ENCODE measurements around the gene TNFRSF12A. TPM values are rescaled to one million over a fixed set of nuclear protein-coding genes. Genes with fewer than 3 reads are reported as not detected.
A peak's percentile ranks its signal among the peaks of the same experiment; 100 is the strongest.

TNFRSF12A gene
- total and polyA plus RNA-seq, 9 of the 15 experiments (the other 6 are each of a cell fraction or from before 2014, with no cell fraction given): 0.41 to 61.8 (median 26.5) TPM

DNA sequence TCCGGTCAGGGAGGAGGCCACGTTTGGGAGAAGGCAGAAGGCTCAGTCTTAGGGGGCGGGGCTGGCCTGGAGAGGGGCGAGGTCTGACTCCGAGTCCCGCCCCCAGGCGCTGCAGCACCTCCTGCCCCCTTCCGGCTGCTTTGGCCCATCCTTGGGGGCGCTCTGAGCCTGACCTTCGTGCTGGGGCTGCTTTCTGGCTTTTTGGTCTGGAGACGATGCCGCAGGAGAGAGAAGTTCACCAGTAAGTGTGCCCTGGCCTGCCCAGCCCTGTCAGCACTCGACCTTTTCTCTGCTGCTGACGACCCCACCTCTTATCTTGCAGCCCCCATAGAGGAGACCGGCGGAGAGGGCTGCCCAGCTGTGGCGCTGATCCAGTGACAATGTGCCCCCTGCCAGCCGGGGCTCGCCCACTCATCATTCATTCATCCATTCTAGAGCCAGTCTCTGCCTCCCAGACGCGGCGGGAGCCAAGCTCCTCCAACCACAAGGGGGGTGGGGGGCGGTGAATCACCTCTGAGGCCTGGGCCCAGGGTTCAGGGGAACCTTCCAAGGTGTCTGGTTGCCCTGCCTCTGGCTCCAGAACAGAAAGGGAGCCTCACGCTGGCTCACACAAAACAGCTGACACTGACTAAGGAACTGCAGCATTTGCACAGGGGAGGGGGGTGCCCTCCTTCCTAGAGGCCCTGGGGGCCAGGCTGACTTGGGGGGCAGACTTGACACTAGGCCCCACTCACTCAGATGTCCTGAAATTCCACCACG is 1.5 kb downstream of the TNFRSF12A start (continued):
- TF ChIP-seq, protein P1, sequence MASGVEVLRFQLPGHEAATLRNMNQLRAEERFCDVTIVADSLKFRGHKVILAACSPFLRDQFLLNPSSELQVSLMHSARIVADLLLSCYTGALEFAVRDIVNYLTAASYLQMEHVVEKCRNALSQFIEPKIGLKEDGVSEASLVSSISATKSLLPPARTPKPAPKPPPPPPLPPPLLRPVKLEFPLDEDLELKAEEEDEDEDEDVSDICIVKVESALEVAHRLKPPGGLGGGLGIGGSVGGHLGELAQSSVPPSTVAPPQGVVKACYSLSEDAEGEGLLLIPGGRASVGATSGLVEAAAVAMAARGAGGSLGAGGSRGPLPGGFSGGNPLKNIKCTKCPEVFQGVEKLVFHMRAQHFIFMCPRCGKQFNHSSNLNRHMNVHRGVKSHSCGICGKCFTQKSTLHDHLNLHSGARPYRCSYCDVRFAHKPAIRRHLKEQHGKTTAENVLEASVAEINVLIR (CRISPR knock-in tag; IDR thresholded peaks at IDR 0.05): no peak
- TF ChIP-seq GABPB2 (CRISPR knock-in tag; conservative IDR thresholded peaks at IDR 0.05): no peak
- TF ChIP-seq POLR2B (IDR thresholded peaks at IDR 0.05; ENCODE audit: low read depth, partially characterized antibody): no peak
- TF ChIP-seq, protein P2, sequence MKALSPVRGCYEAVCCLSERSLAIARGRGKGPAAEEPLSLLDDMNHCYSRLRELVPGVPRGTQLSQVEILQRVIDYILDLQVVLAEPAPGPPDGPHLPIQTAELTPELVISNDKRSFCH (CRISPR knock-in tag; IDR thresholded peaks at IDR 0.05): no peak
- TF ChIP-seq, protein P2 (tag; IDR thresholded peaks at IDR 0.05): 0 out of 2 replicates have a peak, but pooled peaks have one; percentile 36
- no peak for TF ChIP-seq ZNF699 (CRISPR knock-in tag; IDR thresholded peaks at IDR 0.05; ENCODE audit: insufficient replicate concordance)
- TF ChIP-seq MCM7 (IDR thresholded peaks at IDR 0.05): no peak
- no peak for TF ChIP-seq HMG20A (CRISPR knock-in tag; conservative IDR thresholded peaks at IDR 0.05)
- 0 out of 2 replicates have a peak, but pooled peaks have one; percentile 27 for TF ChIP-seq NCOR1 (IDR thresholded peaks at IDR 0.05)
- TF ChIP-seq, protein P3, sequence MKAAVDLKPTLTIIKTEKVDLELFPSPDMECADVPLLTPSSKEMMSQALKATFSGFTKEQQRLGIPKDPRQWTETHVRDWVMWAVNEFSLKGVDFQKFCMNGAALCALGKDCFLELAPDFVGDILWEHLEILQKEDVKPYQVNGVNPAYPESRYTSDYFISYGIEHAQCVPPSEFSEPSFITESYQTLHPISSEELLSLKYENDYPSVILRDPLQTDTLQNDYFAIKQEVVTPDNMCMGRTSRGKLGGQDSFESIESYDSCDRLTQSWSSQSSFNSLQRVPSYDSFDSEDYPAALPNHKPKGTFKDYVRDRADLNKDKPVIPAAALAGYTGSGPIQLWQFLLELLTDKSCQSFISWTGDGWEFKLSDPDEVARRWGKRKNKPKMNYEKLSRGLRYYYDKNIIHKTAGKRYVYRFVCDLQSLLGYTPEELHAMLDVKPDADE (conservative IDR thresholded peaks at IDR 0.05; ENCODE audit: control insufficient read depth, low read depth, low read length): 0 out of 2 replicates have a peak, but pooled peaks have one; percentile 49
- TF ChIP-seq, protein P4, sequence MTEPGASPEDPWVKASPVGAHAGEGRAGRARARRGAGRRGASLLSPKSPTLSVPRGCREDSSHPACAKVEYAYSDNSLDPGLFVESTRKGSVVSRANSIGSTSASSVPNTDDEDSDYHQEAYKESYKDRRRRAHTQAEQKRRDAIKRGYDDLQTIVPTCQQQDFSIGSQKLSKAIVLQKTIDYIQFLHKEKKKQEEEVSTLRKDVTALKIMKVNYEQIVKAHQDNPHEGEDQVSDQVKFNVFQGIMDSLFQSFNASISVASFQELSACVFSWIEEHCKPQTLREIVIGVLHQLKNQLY (CRISPR knock-in tag; conservative IDR thresholded peaks at IDR 0.05): no peak
- TF ChIP-seq ZNF75A (CRISPR knock-in tag; IDR thresholded peaks at IDR 0.05): no peak
- no peak for TF ChIP-seq BCL6 (CRISPR knock-in tag; IDR thresholded peaks at IDR 0.05)
- TF ChIP-seq ZNF384 (IDR thresholded peaks at IDR 0.05; ENCODE audit: low read depth, low read length): no peak
- no peak for TF ChIP-seq YY1 (IDR thresholded peaks at IDR 0.05; ENCODE audit: borderline replicate concordance in 1 of 3, control insufficient read depth in 1 of 3, extremely low read depth in 1 of 3, insufficient read depth in 3 of 3, insufficient read length in 1 of 3, insufficient replicate concordance in 2 of 3, low read depth in 1 of 3, low read length in 2 of 3)
- TF ChIP-seq ZNF354B (CRISPR knock-in tag; IDR thresholded peaks at IDR 0.05): no peak
- TF ChIP-seq KLF6 (CRISPR knock-in tag; IDR thresholded peaks at IDR 0.05; ENCODE audit: borderline replicate concordance): no peak
- no peak for TF ChIP-seq DDX20 (tag; IDR thresholded peaks at IDR 0.05; ENCODE audit: low read depth)
- TF ChIP-seq ZNF785 (CRISPR knock-in tag; IDR thresholded peaks at IDR 0.05): no peak
- TF ChIP-seq ZNF766 (CRISPR knock-in tag; conservative IDR thresholded peaks at IDR 0.05): no peak
- TF ChIP-seq ZNF23 (CRISPR knock-in tag; IDR thresholded peaks at IDR 0.05): no peak
- TF ChIP-seq WHSC1 (IDR thresholded peaks at IDR 0.05; ENCODE audit: low read length): no peak
- TF ChIP-seq ZNF764 (CRISPR knock-in tag; IDR thresholded peaks at IDR 0.05; ENCODE audit: low read depth): no peak
- TF ChIP-seq CBFB (CRISPR knock-in tag; IDR thresholded peaks at IDR 0.05): no peak
- TF ChIP-seq, protein P5, sequence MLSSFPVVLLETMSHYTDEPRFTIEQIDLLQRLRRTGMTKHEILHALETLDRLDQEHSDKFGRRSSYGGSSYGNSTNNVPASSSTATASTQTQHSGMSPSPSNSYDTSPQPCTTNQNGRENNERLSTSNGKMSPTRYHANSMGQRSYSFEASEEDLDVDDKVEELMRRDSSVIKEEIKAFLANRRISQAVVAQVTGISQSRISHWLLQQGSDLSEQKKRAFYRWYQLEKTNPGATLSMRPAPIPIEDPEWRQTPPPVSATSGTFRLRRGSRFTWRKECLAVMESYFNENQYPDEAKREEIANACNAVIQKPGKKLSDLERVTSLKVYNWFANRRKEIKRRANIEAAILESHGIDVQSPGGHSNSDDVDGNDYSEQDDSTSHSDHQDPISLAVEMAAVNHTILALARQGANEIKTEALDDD (IDR thresholded peaks at IDR 0.05): no peak

Measured in K562 (cell line).